K562 (cell line): ENCODE data around the gene SOX6. TPM values are rescaled to one million over a fixed set of nuclear protein-coding genes. Genes with fewer than 3 reads are reported as not detected.

Source experiments
- ATAC-seq: fragments of 200-7000 bp; cut with Tn5 transposase; 3 replicates; pipeline ENCODE4 v1.9.1; 2020; ENCODE audit warnings: moderate library complexity
- BruUV-seq: library from RNA; stranded (reverse); fragments of 400-500 nt; replicated peaks from 2 replicates; lab custom pipeline; 2021; lab: Mats Ljungman, UMichigan
- CTCF ChIA-PET: fragments of 300-600 bp; formaldehyde crosslinking; extraction: SDS; loops from one replicate; lab custom pipeline; 2021; ENCODE audit warnings: low intra/inter-chr PET ratio; lab: Yijun Ruan, JAX
- POLR2A ChIA-PET: fragments of 300-600, 350-650 bp; sonication (Branson Sonifier 250); formaldehyde crosslinking; extraction: SDS; loops from one replicate; lab custom pipeline; 2021; ENCODE audit warnings: antibody characterized with exemption, inconsistent platforms; lab: Yijun Ruan, JAX
- DNase-seq, 4 experiments: peaks; one replicate each; pipeline versions ENCODE4 v3.0.0 to v3.0.0-alpha.2; 2011 to 2018; ENCODE audit warnings: low spot score in 3 of 4, mixed read lengths in 3 of 4; ENCODE audit errors: extremely low read depth in 1 of 4
- FAIRE-seq: peaks from 2 replicates; lab custom pipeline; 2011; peaks lifted over from hg19 to GRCh38; lab: Jason Lieb, UNC
- H2AFZ ChIP-seq: 2 replicates; pipeline ENCODE4 v1.6.0; 2011; ENCODE audit warnings: low read depth, low read length, control low read depth, inconsistent platforms
- H3K27ac ChIP-seq: fragments of 200-600 bp; 3 replicates; pipeline ENCODE4 v1.8.0; 2011; ENCODE audit warnings: low read depth, mild to moderate bottlenecking, control low read depth, inconsistent platforms, low read length, moderate library complexity, mixed read lengths; ENCODE audit errors: extremely low read depth
- H3K27me3 ChIP-seq, 2 experiments: fragments of 300-600 bp in 1 of 2; 2 replicates in 1 of 2; 3 replicates in 1 of 2; pipeline versions ENCODE4 v1.6.0 to v1.8.0; 2011; ENCODE audit warnings: inconsistent platforms in 2 of 2, low read length in 2 of 2, mild to moderate bottlenecking in 1 of 2, mixed read lengths in 1 of 2, moderate library complexity in 1 of 2; ENCODE audit not compliant: control insufficient read depth in 2 of 2, insufficient read depth in 2 of 2
- H3K36me3 ChIP-seq: fragments of 300-600 bp; 3 replicates; pipeline ENCODE4 v1.8.0; 2011; ENCODE audit warnings: mild to moderate bottlenecking, low read length, inconsistent platforms; ENCODE audit not compliant: control insufficient read depth, insufficient read depth
- H3K4me1 ChIP-seq, 2 experiments: fragments of 200-600 bp in 1 of 2; replicated peaks in 1 of 2; 2 replicates in 1 of 2; 3 replicates in 1 of 2; pipeline versions ENCODE4 v1.5.1 to v1.8.0; 2011; ENCODE audit warnings: inconsistent platforms in 2 of 2, low read length in 2 of 2, mild to moderate bottlenecking in 1 of 2, mixed read lengths in 1 of 2, moderate library complexity in 1 of 2; ENCODE audit not compliant: control insufficient read depth in 2 of 2, insufficient read depth in 2 of 2
- H3K4me2 ChIP-seq: 2 replicates; pipeline ENCODE4 v1.6.1; 2011; ENCODE audit warnings: low read length, control low read depth, inconsistent platforms, mixed read lengths; ENCODE audit not compliant: insufficient read depth
- H3K4me3 ChIP-seq: fragments of 200-600 bp; sonication (generic), shearing (Covaris generic); 2 replicates; pipeline ENCODE4 v1.5.1; 2016; ENCODE audit warnings: control low read depth, inconsistent platforms
- H3K79me2 ChIP-seq: fragments of 200-600 bp; 3 replicates; pipeline ENCODE4 v1.8.0; 2011; ENCODE audit warnings: low read length, inconsistent platforms; ENCODE audit not compliant: control insufficient read depth, insufficient read depth
- H3K9ac ChIP-seq, 2 experiments: 2 replicates each; pipeline versions ENCODE4 v1.6.0 to v1.6.1; 2011; ENCODE audit warnings: low read depth in 2 of 2, low read length in 2 of 2, control low read depth in 1 of 2, inconsistent platforms in 1 of 2, mild to moderate bottlenecking in 1 of 2, mixed read lengths in 1 of 2; ENCODE audit not compliant: insufficient read depth in 1 of 2
- H3K9me1 ChIP-seq: one replicate; pipeline ENCODE4 v1.6.0; 2011; ENCODE audit warnings: inconsistent platforms, mild to moderate bottlenecking, low read length, moderate library complexity; ENCODE audit not compliant: control insufficient read depth, insufficient read depth
- H3K9me3 ChIP-seq: replicated peaks from 2 replicates; pipeline ENCODE4 v1.5.1; 2011; ENCODE audit warnings: low read depth, low read length, inconsistent platforms; ENCODE audit not compliant: control insufficient read depth, insufficient read depth
- H4K20me1 ChIP-seq: replicated peaks from 2 replicates; pipeline ENCODE4 v1.6.1; 2011; ENCODE audit warnings: low read length, inconsistent platforms, mixed read lengths; ENCODE audit not compliant: control insufficient read depth, insufficient read depth
- BRF1 ChIP-seq: IDR thresholded peaks from 3 replicates; pipeline ENCODE4 v1.6.1; 2011; ENCODE audit warnings: borderline replicate concordance, mild to moderate bottlenecking; ENCODE audit not compliant: insufficient read length; ENCODE audit errors: extremely low read depth
- CUX1 ChIP-seq: fragments of 200-800 bp; sonication (Bioruptor generic); IDR thresholded peaks from 2 replicates; pipeline ENCODE4 v1.6.1; 2016; ENCODE audit warnings: missing genetic modification characterization, missing compliant biosample characterization
- HMG20B ChIP-seq: fragments of 250-450 bp; sonication (Bioruptor Pico); IDR thresholded peaks from 2 replicates; pipeline ENCODE4 v1.5.0; 2021; ENCODE audit warnings: mild to moderate bottlenecking
- POLR2G ChIP-seq: fragments of 200-400 bp; formaldehyde crosslinking; IDR thresholded peaks from 2 replicates; pipeline ENCODE4 v1.6.1; 2017; ENCODE audit warnings: low read depth, mild to moderate bottlenecking, antibody characterized with exemption, low read length, moderate library complexity
- ZNF175 ChIP-seq: fragments of 200-800 bp; sonication (Bioruptor generic); IDR thresholded peaks from 2 replicates; pipeline ENCODE4 v1.6.1; 2016; ENCODE audit warnings: low read depth, mild to moderate bottlenecking, missing genetic modification characterization, missing compliant biosample characterization
- ZNF41 ChIP-seq: fragments of 250-450 bp; sonication (Bioruptor Pico); conservative IDR thresholded peaks from 2 replicates; pipeline ENCODE4 v1.4.0; 2020; ENCODE audit warnings: mild to moderate bottlenecking
- ZSCAN32 ChIP-seq: fragments of 450-650 bp; formaldehyde crosslinking; IDR thresholded peaks from 2 replicates; pipeline ENCODE4 v1.4.0; 2020; ENCODE audit warnings: mild to moderate bottlenecking, moderate library complexity
- in situ Hi-C: fragments of 300-500 bp; cut with MboI; formaldehyde crosslinking; loops from 4 replicates; pipeline ENCODE4 v1.15.0; 2018; ENCODE audit warnings: inconsistent platforms, mixed read lengths
- intact Hi-C: fragments of 100-400 bp; cut with micrococcal nuclease; formaldehyde crosslinking; loops from 2 replicates; pipeline ENCODE4 v1.14.2; 2022
- polyA plus RNA-seq, 8 experiments: library from polyadenylated mRNA; depleted of rRNA in 4 of 8; stranded (reverse) in 5 of 8; unstranded in 3 of 8; fragments of >200 nt; fragmentation: Nextera tagmentation in 2 of 8; fragmentation: Illumina TruSeq in 1 of 8; extraction: Ambion mirVana in 2 of 8; extraction: Trizol in 1 of 8; gene quantifications; 2 replicates each; pipeline versions ENCODE4 v1.2.1 to v1.2.3, GENCODE V29; 2011 to 2014; ENCODE audit warnings: inconsistent platforms in 1 of 8, missing spikeins in 1 of 8
- total RNA-seq, 7 experiments: library from RNA; depleted of rRNA in 6 of 7; stranded (reverse); fragments of >200 nt in 6 of 7; fragmentation: Illumina TruSeq in 2 of 7; extraction: Trizol in 2 of 7; gene quantifications; 2 replicates each; pipeline versions ENCODE4 v1.2.1 to v1.2.3, GENCODE V29; 2011 to 2021; ENCODE audit warnings: low replicate concordance in 1 of 7
- TF ChIP-seq, protein P1 (sequence below), 2 experiments: fragments of 250-450 bp in 1 of 2; fragments of 450-650 bp in 1 of 2; sonication (Bioruptor Pico) in 1 of 2; IDR thresholded peaks; 2 replicates each; pipeline versions ENCODE4 v1.6.1 to v1.8.0; 2016 to 2021; ENCODE audit warnings: mild to moderate bottlenecking in 2 of 2, moderate library complexity in 2 of 2, missing compliant biosample characterization in 1 of 2, missing genetic modification characterization in 1 of 2
- TF ChIP-seq, protein P2 (sequence below): fragments of 250-450 bp; sonication (Bioruptor Pico); IDR thresholded peaks from 2 replicates; pipeline ENCODE4 v1.5.0; 2021; ENCODE audit warnings: mild to moderate bottlenecking, moderate library complexity

The SOX6 gene
- total and polyA plus RNA-seq, 9 of the 15 experiments (the other 6 are each of a cell fraction or from before 2014, with no cell fraction given) = 0.89 to 8.7 (median 5.7) TPM

GRCh38 chr11:16058671-16059070 is 297.7 kb downstream of the SOX6 start:
- Histone ChIP-seq H3K9me1 (no peaks in the 10 kb centered on the region), H3K27ac (no peak overlapping the region), H3K27me3 (no peaks in the 10 kb centered on the region), H3K9me3 (no peaks in the 10 kb centered on the region), H3K4me2 (no peak overlapping the region), H3K79me2 (no peaks in the 10 kb centered on the region), H2AFZ (no peak overlapping the region), H4K20me1 (no peaks in the 10 kb centered on the region), H3K9ac (no peak overlapping the region), H3K4me3 (no peak overlapping the region), H3K36me3 (no peaks in the 10 kb centered on the region), H3K4me1 (no peaks in the 10 kb centered on the region)
- intact Hi-C loops (no loop called here), in situ Hi-C loops (no loop called here)
- no TSS peak for BruUV-seq
- CTCF ChIA-PET = no interaction called here
- no peak for FAIRE-seq
- no peak for ATAC-seq
- no peak for DNase-seq
- no peak for TF ChIP-seq CUX1 (CRISPR knock-in tag)
- TF ChIP-seq, protein P1, sequence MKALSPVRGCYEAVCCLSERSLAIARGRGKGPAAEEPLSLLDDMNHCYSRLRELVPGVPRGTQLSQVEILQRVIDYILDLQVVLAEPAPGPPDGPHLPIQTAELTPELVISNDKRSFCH (CRISPR knock-in tag; IDR thresholded peaks at IDR 0.05) = no peak
- TF ChIP-seq, protein P1 (tag; IDR thresholded peaks at IDR 0.05) = no peak
- TF ChIP-seq ZNF175 (CRISPR knock-in tag) = no peak
- TF ChIP-seq ZSCAN32 (CRISPR knock-in tag) = no peak
- TF ChIP-seq BRF1 = no peak
- no peak for TF ChIP-seq ZNF41 (CRISPR knock-in tag)
- TF ChIP-seq POLR2G = no peak
- TF ChIP-seq, protein P2, sequence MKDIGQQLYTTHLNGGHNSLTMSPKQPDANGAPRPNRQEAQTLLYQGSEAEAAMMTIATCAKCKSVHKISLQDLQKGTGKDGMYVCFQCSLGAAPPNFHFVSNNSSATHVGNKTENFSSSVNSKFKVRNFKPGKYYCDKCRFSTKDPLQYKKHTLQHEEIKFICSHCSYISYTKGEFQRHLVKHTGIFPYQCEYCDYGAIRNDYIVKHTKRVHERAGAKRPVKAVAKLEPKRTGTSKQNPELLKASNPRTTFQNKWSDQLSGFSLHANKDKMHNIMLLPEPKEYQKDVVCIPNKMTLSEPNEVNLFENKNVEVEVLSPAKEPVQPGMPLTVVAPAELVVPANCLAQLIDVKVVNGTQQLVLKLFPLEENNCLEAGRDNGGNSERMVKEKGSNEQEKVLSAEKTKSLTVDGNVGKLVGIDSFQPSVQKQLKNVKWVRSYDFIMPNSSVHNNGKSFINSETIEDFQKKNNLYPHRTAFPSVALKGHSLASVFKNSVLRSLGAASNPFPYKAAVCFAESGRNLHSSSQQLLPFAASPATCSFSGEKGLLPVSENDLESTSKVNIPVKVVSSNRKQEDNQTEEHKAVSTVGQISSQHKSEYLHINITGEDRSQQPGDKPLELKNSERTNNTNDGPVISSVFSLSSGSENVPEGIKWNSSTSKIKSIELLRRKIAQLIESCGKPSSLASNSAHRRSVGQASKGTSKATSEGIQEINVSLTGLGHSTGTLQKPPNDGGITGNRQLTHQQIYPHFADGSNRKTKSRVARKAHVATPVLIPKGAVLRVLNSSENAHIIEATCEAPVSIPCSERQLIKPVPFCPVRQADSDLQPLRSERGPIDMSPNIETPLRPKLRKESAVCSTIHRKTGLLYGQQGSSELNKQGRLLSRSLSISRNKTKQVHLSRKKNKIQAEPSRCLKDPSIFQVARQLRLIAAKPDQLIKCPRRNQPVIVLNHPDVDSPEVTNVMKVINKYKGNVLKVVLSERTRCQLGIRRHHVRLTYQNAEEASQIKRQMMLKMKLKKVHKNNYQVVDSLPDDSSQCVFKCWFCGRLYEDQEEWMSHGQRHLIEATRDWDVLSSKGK (CRISPR knock-in tag) = no peak
- no peak for TF ChIP-seq HMG20B (CRISPR knock-in tag)
- POLR2A ChIA-PET = no interaction called here
